GM18520 (cell line): ENCODE measurements around the gene TRPM2.
"Not testable (repeated sequence)": the region's sequence is repeated elsewhere in the genome, so short reads cannot be mapped to it uniquely, and the experiment has no call there.

Source experiments
- ATAC-seq: cut with Tn5 transposase; IDR thresholded peaks from one replicate; pipeline ENCODE4 v1.9.1; 2021; ENCODE audit not compliant: unreplicated experiment

Gene TRPM2

DNA sequence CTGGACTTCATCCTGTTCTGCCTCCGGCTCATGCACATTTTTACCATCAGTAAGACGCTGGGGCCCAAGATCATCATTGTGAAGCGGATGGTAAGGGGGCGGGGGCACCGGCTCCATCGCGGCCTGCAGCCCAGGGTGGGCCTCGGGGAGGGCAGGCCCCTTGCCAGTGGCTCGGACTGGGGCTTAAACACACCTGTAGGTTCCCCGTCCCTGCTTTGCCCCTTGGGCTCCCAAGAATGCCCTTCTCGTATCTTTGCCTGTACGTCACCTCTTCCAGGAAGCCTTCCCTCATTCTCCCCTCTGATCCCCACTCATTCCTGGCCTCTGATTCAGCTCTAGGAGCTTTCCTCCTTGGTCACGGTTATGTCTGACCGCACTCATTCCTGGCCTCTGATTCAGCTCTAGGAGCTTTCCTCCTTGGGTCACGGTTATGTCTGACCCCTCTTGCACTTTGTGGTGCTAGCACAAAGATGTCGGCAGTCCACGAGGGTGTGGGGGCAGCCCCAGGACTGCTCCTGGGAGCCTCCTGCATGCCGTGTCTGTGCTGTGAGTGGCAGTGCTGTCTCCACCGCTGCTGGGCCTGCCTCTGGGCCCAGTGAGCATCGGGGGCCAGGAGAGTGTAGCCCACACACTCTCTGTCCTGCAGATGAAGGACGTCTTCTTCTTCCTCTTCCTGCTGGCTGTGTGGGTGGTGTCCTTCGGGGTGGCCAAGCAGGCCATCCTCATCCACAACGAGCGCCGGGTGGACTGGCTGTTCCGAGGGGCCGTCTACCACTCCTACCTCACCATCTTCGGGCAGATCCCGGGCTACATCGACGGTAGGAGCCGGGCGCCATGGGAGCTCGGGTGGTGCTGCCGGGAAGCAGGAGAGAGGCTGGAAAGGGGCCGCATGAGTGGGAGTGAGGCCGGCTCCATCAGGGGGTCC, 52.8 kb downstream of the TRPM2 start:
- ATAC-seq: no peak

DNA sequence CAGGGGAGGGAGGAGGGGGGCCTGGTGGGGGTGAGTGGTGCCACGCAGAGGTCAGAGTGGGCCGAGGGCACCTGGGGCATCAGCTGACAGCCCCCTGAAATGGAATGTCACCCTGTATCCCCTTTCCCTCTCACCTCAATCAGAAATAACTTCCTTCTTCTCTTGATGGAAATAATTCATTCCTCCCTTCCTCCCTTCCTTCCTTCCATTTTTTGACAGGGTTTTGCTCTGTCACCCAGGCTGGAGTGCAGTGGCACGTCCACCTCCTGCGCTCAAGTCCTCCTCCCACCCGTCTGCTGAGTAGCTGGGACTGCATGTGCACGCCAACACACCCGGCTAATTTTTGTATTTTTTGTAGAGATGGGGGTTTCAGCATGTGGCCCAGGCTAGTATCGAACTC, 53.5 kb downstream of the TRPM2 start:
- no peak for ATAC-seq

DNA sequence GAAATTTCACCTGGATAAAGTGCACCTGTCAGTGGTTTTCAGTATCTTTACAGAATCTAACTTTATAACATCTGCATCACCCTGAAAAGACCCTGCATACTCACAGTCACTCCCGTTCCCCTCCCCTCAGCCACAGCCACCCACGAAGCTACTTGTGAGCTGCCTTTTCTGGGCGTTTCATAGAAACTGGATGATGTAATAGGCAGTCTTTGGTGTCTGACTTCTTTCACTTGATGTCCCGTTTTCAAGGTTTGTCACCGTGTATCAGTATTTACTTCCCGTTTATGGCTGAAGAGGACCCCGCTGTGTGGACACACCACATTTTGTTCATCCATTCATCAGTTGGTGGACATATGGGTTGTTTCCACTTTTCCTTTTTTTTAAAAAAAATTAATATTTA, 54.1 kb downstream of the TRPM2 start:
- no peak for ATAC-seq

DNA sequence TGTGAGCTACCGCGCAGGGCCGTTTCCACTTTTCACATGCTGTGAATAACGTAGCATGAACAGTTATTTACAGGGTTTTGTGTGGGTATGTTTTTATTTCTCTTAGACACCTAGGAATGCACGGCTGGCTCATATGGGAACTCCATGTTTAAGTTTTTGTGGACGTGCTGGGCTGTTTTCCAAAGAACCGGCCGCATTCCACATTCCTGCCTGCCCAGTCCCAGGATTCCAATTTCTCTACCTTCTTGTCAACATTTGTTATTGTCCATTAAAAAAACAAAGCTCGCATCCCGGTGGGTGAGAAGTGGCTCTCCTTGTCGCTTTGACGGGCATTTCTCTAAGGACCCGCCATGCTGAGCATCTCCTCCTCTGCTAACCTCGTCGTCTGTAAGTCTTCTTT, 54.8 kb downstream of the TRPM2 start:
- ATAC-seq: no peak

DNA sequence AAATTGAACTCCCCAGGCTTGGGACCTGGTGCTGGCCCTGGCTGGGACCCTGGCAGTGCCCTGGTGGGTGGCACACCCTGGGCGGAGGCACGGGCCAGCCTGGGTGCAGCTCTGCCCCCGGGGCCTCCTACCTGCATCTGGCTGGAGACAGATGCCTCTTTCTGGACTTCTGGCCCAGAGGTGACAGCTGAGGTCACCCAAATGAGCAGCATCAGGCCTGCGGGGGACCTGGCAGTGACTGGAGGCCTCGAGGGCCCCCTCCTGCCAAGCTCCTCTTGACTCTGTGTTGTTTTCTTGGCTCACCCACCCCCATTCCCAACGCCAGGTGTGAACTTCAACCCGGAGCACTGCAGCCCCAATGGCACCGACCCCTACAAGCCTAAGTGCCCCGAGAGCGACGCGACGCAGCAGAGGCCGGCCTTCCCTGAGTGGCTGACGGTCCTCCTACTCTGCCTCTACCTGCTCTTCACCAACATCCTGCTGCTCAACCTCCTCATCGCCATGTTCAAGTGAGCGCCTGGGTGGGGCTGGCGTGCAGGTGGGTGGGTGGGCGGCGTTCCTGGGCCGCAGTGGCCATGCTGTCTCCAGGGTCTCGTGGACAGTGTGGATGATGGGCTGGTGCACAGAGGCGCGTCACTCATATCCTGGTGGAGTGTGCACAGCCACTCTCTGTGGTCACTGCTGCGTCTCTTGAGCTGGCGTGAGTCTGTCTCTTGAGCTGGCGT, 60.3 kb downstream of the TRPM2 start:
- no peak for ATAC-seq

DNA sequence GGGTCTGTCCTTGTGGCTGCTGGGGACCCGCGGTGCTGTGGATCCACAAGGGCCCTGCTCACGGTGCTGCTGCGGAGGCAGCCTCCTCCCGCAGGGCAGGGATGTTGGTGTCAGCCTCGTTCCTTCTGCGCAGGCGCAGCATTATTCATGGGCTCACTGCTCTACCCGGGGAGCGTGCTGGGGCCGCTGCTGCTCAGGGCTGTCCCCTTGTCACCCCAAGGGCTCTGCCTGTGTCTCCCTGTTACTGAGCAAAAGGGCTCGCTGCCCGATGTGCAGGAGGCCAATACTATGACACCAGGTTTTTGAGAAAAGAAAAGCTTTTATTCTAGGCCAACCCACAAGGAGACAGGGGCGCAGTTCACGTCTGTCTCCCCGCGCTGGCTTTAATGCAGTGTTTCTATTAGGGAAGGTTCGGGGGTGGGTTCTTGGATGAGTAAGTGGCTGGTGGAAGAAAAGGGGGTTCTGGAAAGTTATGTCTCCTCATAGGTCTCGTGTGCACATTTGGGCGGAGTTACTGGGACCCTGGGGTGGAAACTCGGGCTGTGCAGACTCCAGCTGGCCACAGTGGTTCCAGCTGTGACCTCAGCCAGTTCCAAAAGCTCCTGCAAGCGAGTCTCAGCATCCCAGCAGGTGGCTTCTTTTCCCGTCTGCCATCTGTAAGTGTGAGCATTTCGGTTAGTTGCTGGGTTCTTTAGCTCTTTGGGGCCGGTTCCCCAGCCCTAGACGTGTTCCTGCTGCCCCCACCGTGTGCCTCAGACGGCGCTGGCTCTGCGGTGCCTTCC, 61.1 kb downstream of the TRPM2 start:
- no peak for ATAC-seq

DNA sequence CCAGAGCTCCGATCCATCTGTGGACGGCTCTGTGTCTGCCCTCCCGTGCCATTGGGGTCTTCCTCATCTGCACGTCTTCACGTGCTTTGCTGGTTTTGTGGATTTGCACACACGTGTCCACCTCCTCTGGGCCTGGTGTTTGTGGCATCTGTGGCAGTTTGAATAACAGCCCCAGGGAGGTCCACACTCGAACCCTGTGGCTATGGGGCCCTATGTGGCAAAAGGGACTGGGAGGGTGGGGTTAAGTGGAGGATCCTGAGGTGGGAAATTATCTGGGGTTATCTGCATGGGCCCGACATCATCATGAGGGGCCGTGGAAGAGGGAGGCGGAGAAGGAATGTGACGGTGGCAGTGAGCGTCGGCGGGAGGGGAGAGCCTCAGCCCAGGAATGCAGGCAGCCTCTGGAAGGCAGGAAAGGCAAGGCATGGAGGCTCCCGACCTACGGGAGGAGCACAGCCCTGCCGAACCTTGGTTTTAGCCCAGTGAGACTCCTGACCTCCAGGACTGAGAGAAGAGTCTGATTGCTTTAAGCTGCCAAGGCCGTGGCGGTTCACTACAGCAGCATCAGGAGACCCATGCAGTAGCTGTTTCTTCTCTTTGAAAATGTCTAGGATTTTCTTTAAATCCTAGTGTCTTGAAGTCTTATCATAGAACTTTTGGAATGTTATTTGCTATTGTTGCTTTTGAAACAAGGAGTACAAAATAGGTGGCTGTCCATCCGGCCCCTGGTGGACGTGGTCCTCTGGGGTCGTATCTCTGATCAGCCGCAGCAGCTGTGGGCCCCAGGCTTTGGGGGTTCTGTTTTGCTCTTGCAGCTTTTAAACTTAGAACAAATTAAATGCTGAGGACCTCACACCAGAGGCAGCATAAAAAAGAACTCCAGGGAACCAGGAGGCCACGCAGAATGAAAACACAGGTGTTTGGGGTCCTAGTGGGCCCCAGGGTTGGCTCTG, 61.9 kb downstream of the TRPM2 start:
- ATAC-seq: no peak

DNA sequence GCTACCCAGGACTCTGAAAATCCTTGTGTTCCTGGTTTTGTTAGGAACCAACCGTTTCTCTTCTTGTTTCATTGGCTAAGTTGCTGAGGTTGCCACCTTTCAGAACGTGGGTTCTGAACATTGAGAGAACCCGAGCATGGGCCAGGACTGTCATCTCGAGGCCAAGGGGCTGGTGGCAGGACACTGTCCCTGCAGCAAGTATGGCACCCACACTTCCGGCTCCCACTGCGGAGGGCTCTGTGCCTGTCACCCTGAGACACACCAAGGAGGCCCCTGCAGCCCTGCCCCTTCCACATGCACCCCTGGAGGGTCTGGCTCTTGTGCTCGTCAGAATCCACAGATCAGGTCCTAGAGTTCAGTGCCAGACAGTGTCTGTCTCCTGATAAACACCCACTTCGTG, 62.8 kb downstream of the TRPM2 start:
- no peak for ATAC-seq

DNA sequence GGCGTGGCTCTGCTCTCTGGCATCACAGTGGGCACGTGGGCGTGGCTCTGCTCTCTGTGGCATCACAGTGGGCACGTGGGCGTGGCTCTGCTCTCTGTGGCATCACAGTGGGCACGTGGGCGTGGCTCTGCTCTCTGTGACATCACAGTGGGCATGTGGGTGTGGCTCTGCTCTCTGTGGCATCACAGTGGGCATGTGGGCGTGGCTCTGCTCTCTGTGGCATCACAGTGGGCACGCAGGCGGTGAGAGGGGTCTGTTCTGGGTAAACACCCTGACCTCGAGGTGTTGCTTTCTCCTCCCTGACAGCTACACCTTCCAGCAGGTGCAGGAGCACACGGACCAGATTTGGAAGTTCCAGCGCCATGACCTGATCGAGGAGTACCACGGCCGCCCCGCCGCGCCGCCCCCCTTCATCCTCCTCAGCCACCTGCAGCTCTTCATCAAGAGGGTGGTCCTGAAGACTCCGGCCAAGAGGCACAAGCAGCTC, 64.2 kb downstream of the TRPM2 start:
- ATAC-seq: not testable (repeated sequence)

DNA sequence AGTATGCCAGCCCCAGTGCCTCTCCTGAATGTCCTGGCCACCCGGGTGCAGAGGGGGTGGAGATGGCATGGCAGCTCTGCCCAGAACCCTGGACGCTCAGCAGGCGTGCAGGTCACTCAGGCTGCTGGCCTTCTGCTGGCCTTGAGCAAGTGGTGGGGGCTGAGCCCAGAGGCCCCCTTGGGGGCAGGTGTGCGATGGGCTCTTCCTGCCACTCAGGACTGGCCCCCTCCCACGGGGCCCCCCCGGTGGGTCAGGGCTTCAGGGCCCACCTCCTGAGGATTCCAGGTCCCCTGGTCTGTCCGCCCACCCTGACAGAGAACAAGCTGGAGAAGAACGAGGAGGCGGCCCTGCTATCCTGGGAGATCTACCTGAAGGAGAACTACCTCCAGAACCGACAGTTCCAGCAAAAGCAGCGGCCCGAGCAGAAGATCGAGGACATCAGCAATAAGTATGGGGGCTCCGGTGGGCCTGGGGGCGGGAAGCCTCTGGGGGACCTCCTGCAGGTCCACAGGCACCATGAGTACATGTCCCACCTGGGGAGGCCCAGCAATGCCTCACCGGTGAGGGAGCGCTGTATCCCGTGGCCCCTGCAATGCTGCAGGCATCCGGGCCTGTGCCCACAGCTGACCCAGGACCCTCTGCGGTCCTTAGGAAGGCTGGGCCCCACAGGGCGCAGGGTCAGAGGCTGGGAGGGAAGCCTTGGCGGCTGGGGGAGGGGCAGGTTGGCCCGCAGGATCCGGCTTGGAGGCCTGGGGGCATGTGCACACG, 64.9 kb downstream of the TRPM2 start:
- no peak for ATAC-seq

DNA sequence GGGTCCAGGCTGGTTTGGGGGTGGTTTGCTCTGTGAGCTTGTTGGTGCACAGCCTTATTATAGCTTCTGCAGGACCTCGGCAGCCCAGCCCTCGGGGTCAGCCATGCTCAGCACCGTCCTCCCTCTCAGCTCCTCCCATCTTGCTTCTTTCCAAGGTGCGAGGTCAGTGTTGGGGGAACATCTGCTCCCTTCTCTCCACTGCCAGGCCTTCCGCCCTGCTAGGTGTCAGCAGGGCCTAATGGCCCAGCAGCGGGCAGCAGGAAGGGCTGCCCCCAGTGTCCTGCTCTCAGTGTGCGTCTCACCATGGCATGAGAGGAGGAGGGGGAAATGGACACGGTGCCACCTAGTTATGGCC, 65.4 kb downstream of the TRPM2 start:
- no peak for ATAC-seq

DNA sequence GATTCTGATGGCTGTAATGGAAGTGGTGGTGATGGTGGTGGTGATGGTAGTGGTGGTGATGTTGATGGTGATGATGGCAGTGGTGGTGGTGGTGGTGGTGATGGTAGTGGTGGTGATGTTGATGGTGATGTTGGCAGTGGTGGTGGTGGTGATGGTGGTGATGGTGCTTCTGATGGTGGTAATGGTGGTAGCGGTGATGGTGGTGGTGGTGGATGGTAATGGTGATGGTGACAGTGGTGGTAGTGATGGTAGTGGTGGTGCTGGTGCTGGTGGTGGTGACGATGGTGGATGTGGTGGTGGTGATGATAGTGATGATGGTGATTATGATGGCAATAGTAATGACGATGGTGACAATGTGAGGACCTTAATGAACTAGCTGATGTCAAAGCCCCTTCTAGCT, 66.3 kb downstream of the TRPM2 start:
- ATAC-seq: no peak

DNA sequence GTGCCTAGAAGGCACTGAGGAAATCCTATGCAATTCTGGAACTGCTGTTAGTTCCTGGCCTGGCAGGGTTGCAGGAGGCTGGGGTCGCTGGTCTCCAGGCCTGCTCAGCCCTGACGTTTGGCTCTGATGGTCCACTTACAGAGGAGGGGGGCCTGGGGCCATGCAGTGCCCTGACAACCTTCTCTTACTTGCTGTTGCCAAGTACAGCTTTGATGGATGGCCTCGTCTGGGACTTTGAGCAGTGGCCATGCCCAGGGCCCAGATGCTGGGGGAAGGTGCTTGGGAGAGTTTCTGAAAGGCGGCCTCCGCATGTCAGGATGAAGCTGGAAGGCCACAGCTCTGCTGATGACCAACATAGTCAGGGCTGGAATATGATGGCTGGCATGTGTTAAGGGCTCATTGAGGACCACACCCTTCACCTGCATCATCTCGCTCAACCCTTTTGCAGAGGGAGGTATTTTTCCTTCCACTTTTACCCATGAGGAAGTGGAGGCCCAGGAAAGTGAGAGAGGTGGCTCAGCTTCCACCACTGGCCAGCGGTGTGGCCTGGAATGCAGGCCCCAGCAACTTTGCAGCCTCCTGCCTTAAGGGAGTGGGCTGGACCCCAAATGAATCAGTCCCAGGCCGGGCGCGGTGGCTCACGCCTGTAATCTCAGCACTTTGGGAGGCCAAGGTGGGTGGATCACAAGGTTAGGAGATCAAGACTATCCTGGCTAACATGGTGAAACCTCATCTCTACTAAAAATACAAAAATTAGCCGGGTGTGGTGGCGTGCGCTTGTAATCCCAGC, 67.2 kb downstream of the TRPM2 start:
- no peak for ATAC-seq

DNA sequence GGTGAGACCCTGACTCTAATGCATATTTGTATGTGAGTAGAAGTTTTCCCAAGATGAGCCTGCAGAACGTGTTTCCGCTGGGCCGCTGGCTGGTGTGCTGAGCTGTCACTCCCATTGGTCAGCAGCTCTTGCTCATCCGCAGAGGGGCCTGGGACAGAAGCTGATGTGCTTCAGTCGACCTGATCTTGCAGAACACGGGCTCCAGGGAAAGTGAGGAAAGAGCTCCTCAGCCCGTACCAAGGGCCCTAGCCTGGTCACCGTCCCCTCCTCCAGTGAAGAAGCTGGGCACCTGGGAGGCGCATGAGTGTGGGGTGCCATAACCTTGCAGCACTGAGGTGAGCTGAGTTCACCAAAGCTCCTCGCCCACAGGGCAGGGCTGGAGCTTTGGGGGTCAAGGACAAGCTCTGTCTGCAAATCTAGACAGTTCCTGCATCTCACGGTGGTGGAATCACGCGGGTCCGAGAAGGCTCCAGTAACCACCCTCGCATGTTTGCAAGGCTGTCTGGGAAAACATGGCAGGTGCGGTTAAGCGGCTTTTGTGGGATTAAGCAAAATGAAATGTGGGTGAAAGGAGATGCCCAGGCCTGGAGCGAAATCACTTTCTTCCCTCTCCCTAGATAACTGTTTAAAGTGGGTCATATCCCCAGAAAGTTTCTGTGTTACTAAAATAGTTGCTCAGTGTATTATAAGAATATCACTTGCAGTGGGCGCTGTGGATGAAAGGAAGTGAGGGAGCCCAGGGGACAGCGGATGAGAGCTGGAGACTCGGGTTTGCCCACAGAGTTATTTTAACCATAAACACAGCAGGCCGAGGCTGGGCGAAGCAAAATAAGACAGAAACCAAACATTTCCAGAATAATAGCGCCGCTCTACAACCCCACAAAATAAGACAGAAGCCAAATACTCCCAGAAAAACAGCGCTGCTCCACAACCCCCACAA, 68.8 kb downstream of the TRPM2 start:
- ATAC-seq: no peak

DNA sequence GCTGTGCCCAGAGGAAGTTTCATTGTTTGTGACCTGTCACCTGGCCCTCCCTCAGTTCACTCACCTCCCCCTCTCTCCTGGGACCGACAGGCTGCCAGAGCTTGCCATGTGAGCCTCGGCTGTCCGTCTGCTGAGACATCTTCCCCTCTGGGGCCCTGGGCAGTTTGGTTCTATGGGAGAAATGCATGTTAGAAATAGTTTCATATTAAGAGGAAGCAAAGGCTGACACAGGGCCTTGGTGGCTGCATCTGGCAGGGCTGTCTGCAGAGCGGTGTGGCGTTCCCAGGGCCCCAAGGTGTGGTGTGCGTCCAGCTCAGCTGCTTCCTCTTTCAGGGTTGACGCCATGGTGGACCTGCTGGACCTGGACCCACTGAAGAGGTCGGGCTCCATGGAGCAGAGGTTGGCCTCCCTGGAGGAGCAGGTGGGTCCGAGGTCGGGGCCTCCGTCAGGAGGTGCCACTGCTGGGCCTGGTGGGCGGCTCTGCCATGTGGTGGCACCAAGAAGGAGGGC, 69.9 kb downstream of the TRPM2 start:
- ATAC-seq: no peak

DNA sequence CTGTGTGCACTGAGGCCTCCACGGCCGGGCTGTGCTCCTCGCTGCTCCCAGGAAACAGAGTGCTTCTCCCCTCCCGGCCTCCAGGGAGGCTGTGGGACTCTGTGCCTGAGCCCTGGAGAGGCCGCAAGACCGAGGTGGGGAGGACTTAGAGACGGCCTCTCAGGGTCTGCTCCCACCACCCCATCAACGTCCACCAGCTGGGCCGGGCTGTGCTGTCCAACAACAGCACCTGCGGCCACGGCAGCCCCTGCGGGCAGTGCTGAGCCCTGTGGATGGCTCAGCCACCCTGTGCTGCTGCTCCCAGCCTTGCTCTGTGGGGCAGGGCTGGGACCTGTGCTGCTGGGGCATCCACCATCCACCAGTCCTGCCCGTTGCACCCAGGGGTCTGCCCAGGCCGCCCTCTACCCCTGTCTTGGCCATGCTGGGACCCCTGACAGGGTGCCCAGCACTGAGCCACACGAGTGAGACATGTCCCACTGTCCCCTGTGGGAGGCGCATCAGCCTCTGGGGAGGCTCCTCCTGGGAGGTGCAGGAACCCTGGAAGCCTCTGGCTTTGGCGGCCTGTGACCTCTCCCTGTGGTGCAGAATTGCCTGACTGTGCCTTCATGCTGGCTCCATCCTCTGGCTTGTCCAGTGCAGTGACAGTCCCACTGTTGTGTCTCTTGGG, 70.7 kb downstream of the TRPM2 start:
- ATAC-seq: no peak
